Raji (cell line): ENCODE data around the gene KLK5.

Experiments used
- POLR2A ChIP-seq: IDR thresholded peaks from 2 replicates; pipeline ENCODE4 v1.6.1; 2011; ENCODE audit warnings: low read depth, low read length, control low read depth; ENCODE audit not compliant: insufficient read depth

The KLK5 gene

GRCh38 chr19:50952910-50953309 lies at the start of gene KLK5:
TSS of gene KLK5 (minus strand) at chr19:50953038. CDS start at chr19:50952657, 381 bp downstream.
- TF ChIP-seq POLR2A, result no peak

- TF ChIP-seq POLR2A, result no peak
These were observed 49.3 kb upstream of the KLK5 start for GRCh38 chr19:51002089-51002532.

- no peak for TF ChIP-seq POLR2A
These were observed 48.7 kb upstream of the KLK5 start, which contains the start of gene KLK8 for GRCh38 chr19:51001515-51001914. TSS of gene KLK8 (minus strand) at chr19:51001604. CDS start at chr19:51001167, 437 bp downstream.

GRCh38 chr19:51000981-51001380 lies 48.1 kb upstream of the KLK5 start:
- no peak for TF ChIP-seq POLR2A

GRCh38 chr19:51000426-51000825 lies 47.6 kb upstream of the KLK5 start:
- no peak for TF ChIP-seq POLR2A

GRCh38 chr19:50998686-50999085 lies 45.8 kb upstream of the KLK5 start:
- TF ChIP-seq POLR2A, result no peak

GRCh38 chr19:50998061-50998460 lies 45.2 kb upstream of the KLK5 start:
- TF ChIP-seq POLR2A, result no peak

GRCh38 chr19:50994129-50994528 lies 41.3 kb upstream of the KLK5 start:
- no peak for TF ChIP-seq POLR2A

- no peak for TF ChIP-seq POLR2A
These were observed 39.8 kb upstream of the KLK5 start for GRCh38 chr19:50992666-50993035.

- no peak for TF ChIP-seq POLR2A
These were observed 30.9 kb upstream of the KLK5 start, which contains the start of gene KLK7 for GRCh38 chr19:50983625-50984292. TSS of gene KLK7 (minus strand) at chr19:50983917. CDS start at chr19:50982399, 1,518 bp downstream.

GRCh38 chr19:50982186-50982585 lies 29.3 kb upstream of the KLK5 start:
- TF ChIP-seq POLR2A, result no peak

- no peak for TF ChIP-seq POLR2A
These were observed 28.8 kb upstream of the KLK5 start for GRCh38 chr19:50981587-50982146.

GRCh38 chr19:50980208-50980607 lies 27.4 kb upstream of the KLK5 start:
- TF ChIP-seq POLR2A, result no peak

- TF ChIP-seq POLR2A, result no peak
These were observed 26.9 kb upstream of the KLK5 start for GRCh38 chr19:50979758-50980157.

- no peak for TF ChIP-seq POLR2A
These were observed 26.0 kb upstream of the KLK5 start for GRCh38 chr19:50978772-50979390.

GRCh38 chr19:50977626-50978025 lies 24.8 kb upstream of the KLK5 start:
- TF ChIP-seq POLR2A, result no peak
